ENCODE measurements around the gene FSTL4.
"Not testable (repeated sequence)": the region's sequence is repeated elsewhere in the genome, so short reads cannot be mapped to it uniquely, and the experiment has no call there.

The FSTL4 gene

GRCh38 chr5:133233616-133234015, 378.7 kb downstream of the FSTL4 start:
- DNase-seq, result no peak

- DNase-seq, result no peak
These were observed 379.4 kb downstream of the FSTL4 start for GRCh38 chr5:133232911-133233310.

- DNase-seq, result no peak
These were observed 379.9 kb downstream of the FSTL4 start for GRCh38 chr5:133232435-133232834.

- DNase-seq, result no peak
These were observed 380.3 kb downstream of the FSTL4 start for GRCh38 chr5:133232011-133232410.

GRCh38 chr5:133230823-133231578, 381.3 kb downstream of the FSTL4 start:
- DNase-seq, result no peak

GRCh38 chr5:133229931-133230664, 382.2 kb downstream of the FSTL4 start:
- DNase-seq, result no peak

- DNase-seq, result no peak
These were observed 384.0 kb downstream of the FSTL4 start for GRCh38 chr5:133228316-133228715.

GRCh38 chr5:133227897-133228296, 384.4 kb downstream of the FSTL4 start:
- DNase-seq, result no peak

- DNase-seq, result no peak
These were observed 385.3 kb downstream of the FSTL4 start for GRCh38 chr5:133227082-133227481.

GRCh38 chr5:133226186-133226585, 386.2 kb downstream of the FSTL4 start:
- no peak for DNase-seq

GRCh38 chr5:133225671-133226152, 386.6 kb downstream of the FSTL4 start:
- no peak for DNase-seq

- DNase-seq, result no peak
These were observed 389.4 kb downstream of the FSTL4 start for GRCh38 chr5:133222979-133223378.

- DNase-seq, result no peak
These were observed 389.8 kb downstream of the FSTL4 start for GRCh38 chr5:133222521-133222920.

GRCh38 chr5:133222040-133222439, 390.3 kb downstream of the FSTL4 start:
- peak; percentile 11 for DNase-seq

- no peak for DNase-seq
These were observed 391.3 kb downstream of the FSTL4 start for GRCh38 chr5:133220851-133221674.

- DNase-seq, result no peak
These were observed 393.0 kb downstream of the FSTL4 start for GRCh38 chr5:133219296-133219695.

GRCh38 chr5:133216138-133216537, 396.2 kb downstream of the FSTL4 start:
- not testable (repeated sequence) for DNase-seq

- DNase-seq, result no peak
These were observed 398.1 kb downstream of the FSTL4 start for GRCh38 chr5:133214153-133214820.

GRCh38 chr5:133205649-133206048, 406.7 kb downstream of the FSTL4 start:
- DNase-seq, result no peak

- DNase-seq, result no peak
These were observed 407.1 kb downstream of the FSTL4 start for GRCh38 chr5:133205204-133205603.

- no peak for DNase-seq
These were observed 408.7 kb downstream of the FSTL4 start for GRCh38 chr5:133203317-133204305.

All from NCI-H1436 (cell line).